ENCODE data around the gene FOLR2.

GRCh38 chr11:72229925-72230763, 13.6 kb downstream of the FOLR2 start:
- TF ChIP-seq CTCF (IDR thresholded peaks at IDR 0.05) (no peak), POLR2A (IDR thresholded peaks at IDR 0.05) (no peak)

Measured in lower leg skin (tissue), 3 donors.